Measurements from ENCODE around the gene PDYN.
"Not testable (repeated sequence)": the region's sequence is repeated elsewhere in the genome, so short reads cannot be mapped to it uniquely, and the experiment has no call there.

PDYN gene

DNA sequence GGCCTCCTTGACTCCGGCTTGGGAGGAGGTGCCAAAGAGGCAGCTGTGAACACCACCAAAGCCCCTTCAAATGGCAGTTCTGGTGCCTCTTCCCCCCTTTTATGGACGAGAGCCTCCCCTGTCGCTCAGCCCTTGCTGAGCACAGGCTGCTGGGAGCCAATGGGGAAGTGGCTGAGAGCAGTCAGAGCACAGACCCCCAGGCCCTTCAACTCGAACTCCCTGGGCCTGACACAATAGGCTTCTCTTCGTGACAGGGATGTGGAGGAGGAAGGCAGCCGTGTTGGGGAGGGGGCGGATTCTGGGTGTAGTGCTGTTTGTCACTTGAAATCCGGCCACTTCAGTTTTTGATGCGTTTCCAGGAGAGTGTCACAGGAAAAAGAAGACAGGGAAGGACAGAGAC lies at the start of gene PDYN:
PDYN (minus strand) TSS at position 73 of the 400 bp plus-strand sequence. CDS start 10,974 bp downstream, outside the sequence.
- no peak within 1 kb of the TSS for H3K4me3 ChIP-seq (replicated peaks; ENCODE audit: low read depth, low read length)
- no peak for DNase-seq (ENCODE audit: extremely low read depth, low read depth)
- TF ChIP-seq, protein P1, sequence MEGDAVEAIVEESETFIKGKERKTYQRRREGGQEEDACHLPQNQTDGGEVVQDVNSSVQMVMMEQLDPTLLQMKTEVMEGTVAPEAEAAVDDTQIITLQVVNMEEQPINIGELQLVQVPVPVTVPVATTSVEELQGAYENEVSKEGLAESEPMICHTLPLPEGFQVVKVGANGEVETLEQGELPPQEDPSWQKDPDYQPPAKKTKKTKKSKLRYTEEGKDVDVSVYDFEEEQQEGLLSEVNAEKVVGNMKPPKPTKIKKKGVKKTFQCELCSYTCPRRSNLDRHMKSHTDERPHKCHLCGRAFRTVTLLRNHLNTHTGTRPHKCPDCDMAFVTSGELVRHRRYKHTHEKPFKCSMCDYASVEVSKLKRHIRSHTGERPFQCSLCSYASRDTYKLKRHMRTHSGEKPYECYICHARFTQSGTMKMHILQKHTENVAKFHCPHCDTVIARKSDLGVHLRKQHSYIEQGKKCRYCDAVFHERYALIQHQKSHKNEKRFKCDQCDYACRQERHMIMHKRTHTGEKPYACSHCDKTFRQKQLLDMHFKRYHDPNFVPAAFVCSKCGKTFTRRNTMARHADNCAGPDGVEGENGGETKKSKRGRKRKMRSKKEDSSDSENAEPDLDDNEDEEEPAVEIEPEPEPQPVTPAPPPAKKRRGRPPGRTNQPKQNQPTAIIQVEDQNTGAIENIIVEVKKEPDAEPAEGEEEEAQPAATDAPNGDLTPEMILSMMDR (IDR thresholded peaks at IDR 0.05; ENCODE audit: low read depth, low read length, missing control alignments), result no peak

DNA sequence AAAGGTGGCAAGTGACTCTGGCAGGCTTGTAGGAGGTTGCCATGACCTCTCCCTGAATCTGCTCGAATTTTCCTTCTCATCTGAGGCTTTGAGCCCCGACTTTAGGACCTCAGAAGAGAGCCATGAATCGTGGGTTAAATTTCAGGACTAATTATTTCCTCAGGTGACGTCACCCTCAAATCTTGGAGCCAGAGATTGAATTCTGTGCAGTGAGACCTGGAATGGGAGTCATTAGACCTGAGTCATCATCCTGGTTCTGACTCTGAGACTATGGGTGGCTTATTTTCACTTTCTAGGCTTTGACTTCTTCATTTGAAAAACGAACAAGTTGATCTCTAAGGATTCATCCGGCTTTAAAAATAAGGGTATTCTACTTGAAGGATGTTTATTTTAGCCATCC lies 48.5 kb upstream of the PDYN start:
- TF ChIP-seq, protein P1 (IDR thresholded peaks at IDR 0.05; ENCODE audit: low read depth, low read length, missing control alignments), result no peak
- H3K4me3 ChIP-seq (replicated peaks; ENCODE audit: low read depth, low read length), result no peak overlapping the region
- DNase-seq (ENCODE audit: extremely low read depth, low read depth), result no peak

DNA sequence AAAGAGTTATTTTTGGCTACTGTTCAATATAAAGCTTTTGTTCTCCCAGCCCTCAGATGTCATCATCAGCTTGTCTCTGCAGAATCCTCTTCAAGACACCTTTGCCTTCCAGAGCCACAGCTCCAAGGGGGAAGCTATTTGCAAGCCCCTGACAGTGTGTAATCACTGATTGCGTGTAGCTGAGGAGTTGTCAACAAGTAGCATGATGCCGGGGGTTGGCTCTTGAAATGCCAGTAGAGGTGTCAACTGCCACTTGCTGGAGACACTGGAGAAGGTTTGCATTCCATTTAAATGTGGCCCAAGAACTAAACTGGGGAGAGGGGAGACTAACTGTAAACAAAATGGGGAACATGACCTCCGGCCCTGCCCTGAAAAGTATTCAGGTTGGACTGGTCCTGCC lies 44.3 kb upstream of the PDYN start:
- H3K4me3 ChIP-seq (replicated peaks; ENCODE audit: low read depth, low read length), result no peak overlapping the region
- DNase-seq (ENCODE audit: extremely low read depth, low read depth), result no peak
- TF ChIP-seq, protein P1 (IDR thresholded peaks at IDR 0.05; ENCODE audit: low read depth, low read length, missing control alignments), result no peak

DNA sequence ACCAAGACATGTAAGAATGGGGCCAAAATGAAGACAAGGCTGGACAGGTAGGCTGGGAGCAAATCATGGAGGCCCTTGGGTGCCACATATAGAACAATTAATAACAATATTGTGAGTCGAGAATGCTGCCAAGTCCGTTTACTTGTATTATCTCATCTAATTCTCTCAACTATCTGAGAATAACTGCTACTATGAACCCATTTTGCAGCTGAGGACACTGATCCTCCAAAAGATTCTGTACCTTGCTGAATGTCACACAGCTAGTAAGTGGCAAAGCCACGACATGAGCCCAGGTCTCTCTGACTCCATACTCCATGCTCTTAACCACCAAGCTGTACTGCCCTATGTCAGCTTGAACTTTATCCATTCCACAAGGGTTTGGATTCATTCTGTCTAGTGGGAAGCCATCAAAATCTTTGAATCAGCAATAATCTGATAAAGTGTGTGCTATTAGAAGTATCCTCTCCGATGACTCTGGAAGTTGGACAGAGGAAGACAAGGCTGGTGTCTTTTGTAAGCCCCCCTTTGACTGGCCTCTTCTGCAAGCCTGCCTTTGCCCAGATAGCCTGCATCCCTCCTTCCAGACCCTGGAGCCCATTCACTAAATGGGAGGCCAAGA lies 43.5 kb upstream of the PDYN start:
- TF ChIP-seq, protein P1 (IDR thresholded peaks at IDR 0.05; ENCODE audit: low read depth, low read length, missing control alignments), result no peak
- no peak for DNase-seq (ENCODE audit: extremely low read depth, low read depth)
- no peak overlapping the region for H3K4me3 ChIP-seq (replicated peaks; ENCODE audit: low read depth, low read length)

DNA sequence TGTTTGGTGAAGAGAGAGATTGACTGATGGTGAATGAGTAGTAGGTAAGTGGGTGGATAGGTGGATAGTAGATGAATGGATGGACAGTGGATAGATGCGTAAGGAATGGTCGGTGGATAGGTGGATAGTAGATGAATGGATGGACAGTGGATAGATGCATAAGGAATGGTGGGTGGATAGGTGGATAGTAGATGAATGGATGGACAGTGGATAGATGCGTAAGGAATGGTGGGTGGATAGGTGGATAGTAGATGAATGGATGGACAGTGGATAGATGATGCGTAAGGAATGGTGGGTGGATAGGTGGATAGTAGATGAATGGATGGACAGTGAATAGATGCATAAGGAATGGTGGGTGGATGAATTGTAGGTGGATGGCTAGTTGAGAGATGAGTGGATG lies 42.5 kb upstream of the PDYN start:
- not testable (repeated sequence) for DNase-seq (ENCODE audit: extremely low read depth, low read depth)

DNA sequence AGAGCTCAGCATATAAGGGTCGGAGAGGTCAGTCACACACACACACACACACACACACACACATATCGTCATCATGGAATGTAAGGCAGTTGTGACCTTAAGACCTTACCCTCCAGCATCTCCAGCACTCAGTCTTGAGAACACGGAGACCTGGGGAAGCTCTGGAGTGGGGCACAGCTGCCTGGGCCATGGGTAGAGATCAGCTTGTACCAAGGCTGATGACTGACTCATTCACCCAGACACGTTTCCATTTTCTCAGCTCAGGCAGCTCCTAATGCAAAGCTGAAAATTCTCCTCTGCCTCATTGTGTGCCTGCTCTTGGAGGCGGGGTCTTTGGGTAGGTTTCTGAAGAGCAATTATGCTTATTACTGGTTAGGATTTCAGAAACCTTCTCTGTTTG lies 38.3 kb upstream of the PDYN start:
- DNase-seq (ENCODE audit: extremely low read depth, low read depth), result no peak
- TF ChIP-seq, protein P1 (IDR thresholded peaks at IDR 0.05; ENCODE audit: low read depth, low read length, missing control alignments), result no peak
- no peak overlapping the region for H3K4me3 ChIP-seq (replicated peaks; ENCODE audit: low read depth, low read length)

More for the DNA sequence above, 42.5 kb upstream of the PDYN start:
- not testable (repeated sequence) for H3K4me3 ChIP-seq (replicated peaks; ENCODE audit: low read depth, low read length)

DNA sequence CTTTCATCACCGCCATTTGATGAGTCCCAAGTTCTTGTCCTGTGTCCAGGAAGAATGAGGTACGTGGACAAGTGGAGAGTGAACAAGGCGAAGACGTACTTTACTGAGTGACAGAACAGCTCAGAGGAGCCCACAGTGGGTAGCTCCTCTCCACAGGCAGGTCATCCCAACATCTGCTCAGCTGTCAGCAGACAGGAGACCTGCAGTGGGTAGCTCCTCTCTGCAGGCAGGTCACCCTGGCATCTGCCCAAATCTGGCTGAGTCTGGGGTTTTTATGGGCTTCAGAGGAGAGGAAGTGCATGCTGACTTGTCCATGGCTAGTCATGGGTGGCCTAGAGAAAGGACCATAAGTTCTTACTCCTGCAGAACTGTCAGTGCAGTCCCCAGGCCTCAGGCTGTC lies 32.7 kb upstream of the PDYN start:
- no peak for DNase-seq (ENCODE audit: extremely low read depth, low read depth)
- TF ChIP-seq, protein P1 (IDR thresholded peaks at IDR 0.05; ENCODE audit: low read depth, low read length, missing control alignments), result no peak
- H3K4me3 ChIP-seq (replicated peaks; ENCODE audit: low read depth, low read length), result no peak overlapping the region

Data from HFF-Myc (cell line).